ENCODE results near the gene PXN. TPM values are rescaled to one million over a fixed set of nuclear protein-coding genes. Genes with fewer than 3 reads are reported as not detected.

Gene PXN
- total and polyA plus RNA-seq, 2 of the 13 experiments (the other 11 are each of a cell fraction or from before 2014, with no cell fraction given): 13.6 to 14.2 TPM

DNA sequence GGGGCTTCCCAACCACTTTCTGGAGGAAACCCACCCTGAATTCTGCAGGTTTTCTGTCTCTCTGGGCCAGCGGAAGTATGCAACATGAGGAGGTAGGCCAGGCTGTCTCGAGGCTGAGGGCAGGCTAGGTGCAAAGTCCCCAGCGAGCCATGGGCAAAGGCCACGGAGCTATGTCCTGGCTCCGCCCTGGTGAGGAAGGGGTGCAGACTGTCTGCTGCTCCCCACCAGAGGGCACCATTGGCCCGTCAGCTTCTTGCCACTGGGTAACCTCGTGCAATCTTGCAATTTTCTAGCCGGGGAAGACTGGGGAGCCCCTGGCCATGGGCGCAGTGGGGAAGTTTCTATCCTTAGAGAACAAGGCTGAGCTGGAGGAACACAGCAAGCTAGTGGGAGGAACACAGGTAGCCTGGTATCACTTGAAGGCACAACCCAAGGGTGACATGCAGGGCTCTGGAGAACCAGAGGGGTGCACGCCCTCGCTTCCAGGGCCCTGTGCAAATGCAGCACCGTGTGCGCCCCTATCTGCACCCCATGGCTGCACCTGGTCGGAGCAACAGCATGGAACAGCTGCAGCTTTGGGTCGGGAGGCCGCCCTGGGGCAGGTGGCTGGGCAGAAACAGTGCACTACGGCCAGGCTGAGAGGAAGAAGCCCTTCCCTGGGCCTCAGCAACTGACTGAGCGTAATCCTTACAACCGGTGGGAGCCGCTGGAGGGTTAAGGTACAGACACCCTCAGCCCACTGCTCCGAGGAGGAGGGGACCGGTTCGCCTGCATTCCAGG lies 37.0 kb downstream of the PXN start (continued):
- TF ChIP-seq GLMP (CRISPR knock-in tag; IDR thresholded peaks at IDR 0.05; ENCODE audit: borderline replicate concordance): no peak
- TF ChIP-seq EEA1 (CRISPR knock-in tag; IDR thresholded peaks at IDR 0.05; ENCODE audit: borderline replicate concordance): no peak
- TF ChIP-seq TBX3 (IDR thresholded peaks at IDR 0.05; ENCODE audit: borderline replicate concordance): no peak
- no peak for TF ChIP-seq ZNF264 (CRISPR knock-in tag; IDR thresholded peaks at IDR 0.05)
- peak; percentile 92; the same call in 1 of the 2 replicates for TF ChIP-seq ZNF501 (CRISPR knock-in tag; IDR thresholded peaks at IDR 0.05)
- no peak for TF ChIP-seq ZNF615 (CRISPR knock-in tag; IDR thresholded peaks at IDR 0.05; ENCODE audit: borderline replicate concordance)
- TF ChIP-seq RFX5 (IDR thresholded peaks at IDR 0.05; ENCODE audit: low read depth, low read length): no peak
- TF ChIP-seq CENPBD1 (CRISPR knock-in tag; IDR thresholded peaks at IDR 0.05; ENCODE audit: borderline replicate concordance, low read depth): no peak
- TF ChIP-seq ZNF234 (CRISPR knock-in tag; conservative IDR thresholded peaks at IDR 0.05): no peak
- TF ChIP-seq DNMT1 (CRISPR knock-in tag; IDR thresholded peaks at IDR 0.05): no peak
- peak; percentile 70; the same call in 1 of the 2 replicates for TF ChIP-seq MED13 (CRISPR knock-in tag; IDR thresholded peaks at IDR 0.05)
- TF ChIP-seq MEIS2 (CRISPR knock-in tag; IDR thresholded peaks at IDR 0.05): peak; percentile 59
- no peak for TF ChIP-seq MTF1 (CRISPR knock-in tag; IDR thresholded peaks at IDR 0.05)
- TF ChIP-seq ZNF326 (CRISPR knock-in tag; IDR thresholded peaks at IDR 0.05; ENCODE audit: borderline replicate concordance): no peak
- TF ChIP-seq REXO4 (CRISPR knock-in tag; IDR thresholded peaks at IDR 0.05; ENCODE audit: borderline replicate concordance): no peak
- peak; percentile 38; the same call in 1 of the 2 replicates for TF ChIP-seq TGIF2 (CRISPR knock-in tag; IDR thresholded peaks at IDR 0.05)
- TF ChIP-seq TCF12 (IDR thresholded peaks at IDR 0.05): no peak
- no peak for TF ChIP-seq TCF12 (CRISPR knock-in tag; IDR thresholded peaks at IDR 0.05)
- no peak for TF ChIP-seq ZNF75D (CRISPR knock-in tag; IDR thresholded peaks at IDR 0.05; ENCODE audit: borderline replicate concordance)
- peak; percentile 87; the same call in 1 of the 2 replicates for TF ChIP-seq TSC22D2 (CRISPR knock-in tag; IDR thresholded peaks at IDR 0.05; ENCODE audit: borderline replicate concordance)
- no peak for TF ChIP-seq JUNB (CRISPR knock-in tag; IDR thresholded peaks at IDR 0.05; ENCODE audit: borderline replicate concordance)
- peak; percentile 62 for TF ChIP-seq ZMYM4 (CRISPR knock-in tag; IDR thresholded peaks at IDR 0.05)
- no peak for TF ChIP-seq FOXA1 (IDR thresholded peaks at IDR 0.05)
- TF ChIP-seq FOXA1 (CRISPR knock-in tag; IDR thresholded peaks at IDR 0.05): peak; percentile 19; the same call in 1 of the 2 replicates
- TF ChIP-seq BCL6 (CRISPR knock-in tag; IDR thresholded peaks at IDR 0.05): peak; percentile 61
- TF ChIP-seq NKX3-1 (CRISPR knock-in tag; IDR thresholded peaks at IDR 0.05): no peak
- TF ChIP-seq ZNF639 (CRISPR knock-in tag; conservative IDR thresholded peaks at IDR 0.05): no peak
- TF ChIP-seq, protein P1, sequence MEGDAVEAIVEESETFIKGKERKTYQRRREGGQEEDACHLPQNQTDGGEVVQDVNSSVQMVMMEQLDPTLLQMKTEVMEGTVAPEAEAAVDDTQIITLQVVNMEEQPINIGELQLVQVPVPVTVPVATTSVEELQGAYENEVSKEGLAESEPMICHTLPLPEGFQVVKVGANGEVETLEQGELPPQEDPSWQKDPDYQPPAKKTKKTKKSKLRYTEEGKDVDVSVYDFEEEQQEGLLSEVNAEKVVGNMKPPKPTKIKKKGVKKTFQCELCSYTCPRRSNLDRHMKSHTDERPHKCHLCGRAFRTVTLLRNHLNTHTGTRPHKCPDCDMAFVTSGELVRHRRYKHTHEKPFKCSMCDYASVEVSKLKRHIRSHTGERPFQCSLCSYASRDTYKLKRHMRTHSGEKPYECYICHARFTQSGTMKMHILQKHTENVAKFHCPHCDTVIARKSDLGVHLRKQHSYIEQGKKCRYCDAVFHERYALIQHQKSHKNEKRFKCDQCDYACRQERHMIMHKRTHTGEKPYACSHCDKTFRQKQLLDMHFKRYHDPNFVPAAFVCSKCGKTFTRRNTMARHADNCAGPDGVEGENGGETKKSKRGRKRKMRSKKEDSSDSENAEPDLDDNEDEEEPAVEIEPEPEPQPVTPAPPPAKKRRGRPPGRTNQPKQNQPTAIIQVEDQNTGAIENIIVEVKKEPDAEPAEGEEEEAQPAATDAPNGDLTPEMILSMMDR (CRISPR knock-in tag; IDR thresholded peaks at IDR 0.05): peak; percentile 98
- no peak for TF ChIP-seq RFX1 (IDR thresholded peaks at IDR 0.05)

Data from HepG2 (cell line).